ENCODE data around the gene SLC45A2.
"Not testable (repeated sequence)": the region's sequence is repeated elsewhere in the genome, so short reads cannot be mapped to it uniquely, and the experiment has no call there.

SLC45A2 gene

DNA sequence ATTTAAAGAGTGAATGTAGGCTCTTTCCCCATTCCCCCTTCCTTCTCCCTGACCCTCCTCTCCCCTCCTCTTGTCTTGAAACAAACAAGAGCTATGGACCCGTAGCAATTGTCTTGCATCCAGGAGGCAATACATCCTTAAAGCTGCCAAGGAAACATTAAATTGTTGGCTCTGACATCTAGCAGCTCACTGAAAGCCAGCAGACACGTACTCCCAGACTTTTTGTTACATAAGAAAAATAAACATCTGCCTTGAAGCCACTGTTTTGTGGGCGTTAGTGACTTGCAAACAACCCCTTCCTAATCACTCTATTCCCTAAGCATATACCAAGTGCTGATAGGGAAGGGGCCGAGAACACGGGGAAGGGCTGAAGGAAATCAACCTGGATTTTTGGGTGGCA, 8.6 kb downstream of the SLC45A2 start:
- TF ChIP-seq JUND (IDR thresholded peaks at IDR 0.05; ENCODE audit: low read depth) = no peak
- in situ Hi-C loops (cut with HindIII; ENCODE audit: low pct_unique_long_range_greater_than_20kb, low sequenced_read_pairs) = no loop called here
- no peak for DNase-seq (ENCODE audit: low read depth in 1 of 2, low spot score in 1 of 2)

DNA sequence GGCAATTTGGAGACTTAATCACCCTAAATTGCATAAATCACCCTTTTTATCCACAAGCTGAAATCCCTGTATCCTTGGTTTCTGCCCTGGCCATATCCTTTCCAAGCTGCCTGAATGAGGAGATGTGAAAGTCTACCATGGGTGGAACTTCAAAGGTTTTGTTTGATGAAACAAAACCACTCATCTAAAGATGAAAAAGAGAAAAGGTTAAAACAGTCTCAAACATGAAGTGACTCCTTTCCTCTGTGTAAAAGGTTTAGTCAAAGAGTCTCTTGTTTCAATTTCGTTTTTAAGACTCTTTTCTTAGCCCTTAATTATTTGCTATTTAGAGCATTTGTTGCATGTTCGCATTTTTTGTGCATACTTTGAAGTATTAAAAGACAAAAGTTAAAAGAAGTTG, 11.2 kb downstream of the SLC45A2 start:
- DNase-seq (ENCODE audit: low read depth in 1 of 2, low spot score in 1 of 2) = no peak
- no peak for TF ChIP-seq JUND (IDR thresholded peaks at IDR 0.05; ENCODE audit: low read depth)
- in situ Hi-C loops (cut with HindIII; ENCODE audit: low pct_unique_long_range_greater_than_20kb, low sequenced_read_pairs) = no loop called here

DNA sequence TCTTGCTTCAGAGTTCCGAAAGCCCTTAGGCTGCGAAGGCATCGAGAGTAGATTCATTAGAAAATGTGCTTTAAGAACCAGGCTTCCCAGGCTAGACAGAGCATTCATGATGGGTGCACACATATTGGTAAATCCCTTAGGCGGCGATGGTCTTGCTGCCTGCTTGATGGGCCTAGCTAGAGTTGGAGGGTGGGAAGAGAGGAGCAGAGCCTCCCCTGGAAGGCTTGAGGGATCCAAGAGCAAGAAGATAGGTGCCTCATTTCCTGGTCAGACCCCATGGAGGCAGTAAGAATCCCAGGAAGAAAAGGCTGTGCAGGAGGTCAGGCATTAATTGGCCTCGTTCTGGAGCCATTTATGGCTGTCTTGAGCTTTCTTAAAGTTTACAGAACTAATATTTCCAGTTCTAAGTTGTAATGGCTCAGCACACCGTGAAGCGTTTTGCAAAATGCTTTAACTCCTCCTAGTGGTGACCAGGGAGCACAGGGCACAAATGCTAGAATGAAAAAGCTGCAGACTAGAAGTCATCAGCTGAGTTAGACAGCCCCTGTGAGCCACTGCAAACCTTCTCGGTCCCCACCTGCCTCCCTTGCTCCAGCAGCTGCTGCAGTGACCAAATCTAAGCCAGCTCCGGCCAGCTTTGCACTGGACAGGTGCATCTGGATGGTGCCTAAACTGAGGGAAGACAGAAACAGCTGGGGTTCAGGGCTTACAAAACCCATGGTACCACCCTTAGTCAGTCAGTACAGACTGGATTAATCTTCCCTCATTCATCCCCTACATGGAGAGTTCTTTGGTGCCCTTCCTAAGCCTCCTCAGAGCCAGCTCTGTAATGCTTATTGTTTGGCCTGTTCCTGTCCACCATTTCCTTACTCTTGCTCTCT, 14.7 kb downstream of the SLC45A2 start:
- peak; percentile 64 to 70 for DNase-seq (ENCODE audit: low read depth in 1 of 2, low spot score in 1 of 2)
- TF ChIP-seq JUND (IDR thresholded peaks at IDR 0.05; ENCODE audit: low read depth) = no peak
- in situ Hi-C loops (cut with HindIII; ENCODE audit: low pct_unique_long_range_greater_than_20kb, low sequenced_read_pairs) = no loop called here

DNA sequence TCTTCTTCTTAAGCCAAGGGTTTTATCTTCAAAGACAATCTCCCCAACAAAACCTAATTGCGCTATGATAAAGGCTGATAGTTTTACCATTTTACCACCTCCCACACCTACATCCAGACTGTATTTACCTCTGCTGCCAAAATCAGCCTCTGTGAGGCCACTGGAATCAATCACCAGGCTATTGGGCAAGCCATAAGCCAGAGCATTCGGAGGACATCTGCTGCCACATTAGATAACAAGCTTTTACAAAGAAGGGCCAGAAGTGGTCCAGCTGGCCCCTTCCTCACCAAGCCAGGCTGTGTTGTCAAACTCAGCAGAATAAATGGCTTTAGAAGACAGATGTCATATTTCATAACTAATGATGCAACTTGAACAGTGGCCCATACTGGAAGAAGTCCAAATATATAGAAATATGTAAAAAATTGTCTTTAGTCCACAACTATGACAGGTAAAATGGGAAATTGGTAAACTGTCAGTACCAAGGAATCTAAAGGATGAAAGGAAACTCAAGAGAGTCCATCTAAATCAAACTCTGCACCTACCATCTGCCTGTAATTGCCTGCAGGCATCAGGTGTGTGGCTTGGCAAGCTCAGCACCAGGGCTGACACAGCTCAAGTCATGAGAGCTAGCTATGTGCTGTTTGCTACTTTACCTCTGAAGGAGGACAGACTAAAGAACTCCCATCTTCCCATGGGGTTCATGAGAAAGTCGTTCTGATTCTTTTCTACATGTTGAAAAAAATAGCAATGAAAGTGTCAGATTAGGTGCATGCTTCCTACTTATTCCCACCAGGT, 16.1 kb downstream of the SLC45A2 start:
- DNase-seq (ENCODE audit: low read depth in 1 of 2, low spot score in 1 of 2) = peak; percentile 11 to 54
- TF ChIP-seq JUND (IDR thresholded peaks at IDR 0.05; ENCODE audit: low read depth) = no peak
- in situ Hi-C loops (cut with HindIII; ENCODE audit: low pct_unique_long_range_greater_than_20kb, low sequenced_read_pairs) = no loop called here

DNA sequence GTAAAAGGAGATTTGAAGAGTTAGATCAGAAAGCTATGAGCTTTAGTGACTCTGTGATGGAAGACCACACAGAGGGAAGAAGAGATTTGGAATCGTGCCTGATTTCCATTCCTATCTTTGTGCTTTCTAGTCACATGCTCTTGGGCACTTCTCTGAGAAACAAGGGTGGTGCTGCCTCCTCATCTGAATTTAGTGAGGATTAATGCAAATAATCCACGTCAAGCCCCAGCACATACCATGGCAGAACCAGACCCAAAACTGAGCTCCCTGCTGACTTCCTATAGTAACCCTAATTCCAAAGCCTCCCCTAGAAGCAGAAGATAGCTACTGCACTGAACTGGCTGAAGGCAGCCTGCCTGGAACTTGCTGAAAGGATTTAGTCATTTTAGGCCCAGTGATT, 17.7 kb downstream of the SLC45A2 start:
- in situ Hi-C loops (cut with HindIII; ENCODE audit: low pct_unique_long_range_greater_than_20kb, low sequenced_read_pairs) = no loop called here
- TF ChIP-seq JUND (IDR thresholded peaks at IDR 0.05; ENCODE audit: low read depth) = no peak
- DNase-seq (ENCODE audit: low read depth in 1 of 2, low spot score in 1 of 2) = no peak

DNA sequence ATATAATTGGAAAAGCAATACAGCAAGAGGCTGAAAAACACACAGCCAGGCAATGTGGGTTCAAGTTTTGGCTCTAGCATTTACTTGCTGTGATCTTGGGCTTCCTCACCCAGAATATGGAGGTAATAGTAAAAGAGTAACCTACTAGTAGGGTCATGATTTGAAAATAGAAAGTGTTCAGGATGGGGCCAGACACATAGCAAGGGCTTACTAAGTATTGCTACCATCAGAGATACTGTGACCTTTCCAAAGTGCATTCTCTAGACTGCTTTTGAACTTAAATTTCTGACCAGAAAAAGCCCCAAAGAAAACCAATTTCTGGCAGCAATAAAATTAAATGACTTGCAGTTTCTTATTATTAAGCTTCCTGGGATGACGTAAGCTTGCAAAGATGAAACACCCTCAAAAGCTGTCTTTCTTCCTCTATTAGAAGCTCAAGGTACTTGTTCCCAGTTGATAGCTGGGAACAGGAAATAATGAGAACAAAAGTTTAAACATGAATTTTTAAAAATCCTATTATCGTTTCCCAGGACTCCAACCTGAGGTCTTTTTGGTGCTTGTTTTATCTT, 20.3 kb downstream of the SLC45A2 start:
- DNase-seq (ENCODE audit: low read depth in 1 of 2, low spot score in 1 of 2) = no peak
- no peak for TF ChIP-seq JUND (IDR thresholded peaks at IDR 0.05; ENCODE audit: low read depth)
- in situ Hi-C loops (cut with HindIII; ENCODE audit: low pct_unique_long_range_greater_than_20kb, low sequenced_read_pairs) = no loop called here

DNA sequence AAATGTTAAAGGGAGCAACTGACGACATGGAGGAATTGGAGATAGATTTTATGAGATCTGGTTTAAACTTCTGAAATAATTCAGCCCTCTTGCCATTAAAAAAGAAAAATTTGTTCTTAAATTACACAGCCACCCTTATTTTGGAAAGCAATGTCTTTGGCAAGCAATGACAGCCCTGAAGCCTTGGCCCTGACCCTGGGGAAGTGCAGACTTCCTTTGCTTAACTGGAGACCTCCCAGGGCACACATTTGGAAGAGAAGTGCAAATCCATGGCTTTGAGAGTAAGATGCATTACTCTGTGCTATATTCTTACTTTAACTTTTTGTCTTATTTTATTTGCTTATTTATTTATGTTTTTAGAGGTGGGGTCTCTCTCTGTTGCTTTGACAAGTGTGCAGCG, 26.3 kb downstream of the SLC45A2 start:
- DNase-seq (ENCODE audit: low read depth in 1 of 2, low spot score in 1 of 2) = no peak
- in situ Hi-C loops (cut with HindIII; ENCODE audit: low pct_unique_long_range_greater_than_20kb, low sequenced_read_pairs) = no loop called here
- TF ChIP-seq JUND (IDR thresholded peaks at IDR 0.05; ENCODE audit: low read depth) = no peak

DNA sequence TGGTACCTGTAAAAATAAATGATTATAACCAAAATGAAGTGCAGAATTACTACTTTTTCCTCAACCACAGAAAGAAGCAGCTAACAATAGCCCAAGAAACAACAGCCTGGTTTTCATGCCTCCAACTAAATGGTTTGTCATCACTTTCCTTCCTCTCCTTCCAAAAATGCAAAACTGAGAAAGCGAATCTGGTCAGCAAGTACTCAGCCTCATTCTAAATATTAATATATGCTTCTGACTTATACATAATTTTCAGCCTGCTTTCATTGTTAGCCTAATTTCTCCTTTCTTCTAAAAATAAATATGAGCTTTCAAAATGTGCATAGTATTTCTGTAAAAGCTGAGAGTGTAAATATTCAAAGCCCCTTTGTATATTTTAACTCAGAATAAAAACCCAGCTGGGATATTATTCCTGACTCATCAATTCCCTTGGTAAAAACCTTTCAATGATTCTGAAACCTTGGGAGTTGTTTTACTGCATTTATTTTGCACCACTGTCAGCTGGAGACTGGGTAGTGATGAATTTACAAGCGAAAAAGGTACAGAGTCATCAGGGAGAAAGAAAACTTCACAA, 26.8 kb downstream of the SLC45A2 start:
- TF ChIP-seq JUND (IDR thresholded peaks at IDR 0.05; ENCODE audit: low read depth) = no peak
- in situ Hi-C loops (cut with HindIII; ENCODE audit: low pct_unique_long_range_greater_than_20kb, low sequenced_read_pairs) = no loop called here
- no peak for DNase-seq (ENCODE audit: low read depth in 1 of 2, low spot score in 1 of 2)

DNA sequence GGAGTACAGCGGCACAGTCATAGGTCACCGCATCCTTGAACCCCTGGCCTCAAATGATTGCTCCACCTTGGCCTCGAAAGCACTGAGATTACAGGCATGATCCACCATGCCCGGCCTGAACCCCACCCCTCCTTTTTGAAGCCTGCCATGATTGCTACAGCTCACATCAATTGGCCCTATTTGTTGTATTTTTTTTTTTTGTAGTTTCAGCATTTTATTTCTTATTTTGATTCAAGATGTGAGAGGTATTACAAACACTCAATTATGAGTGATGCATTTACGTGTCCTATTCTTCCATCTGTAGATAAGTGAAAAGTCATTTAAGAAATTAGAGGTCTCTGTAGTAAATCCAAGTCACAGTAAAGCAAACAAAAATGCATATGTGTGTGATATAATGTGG, 32.3 kb downstream of the SLC45A2 start:
- DNase-seq (ENCODE audit: low read depth in 1 of 2, low spot score in 1 of 2); in situ Hi-C loops (cut with HindIII; ENCODE audit: low pct_unique_long_range_greater_than_20kb, low sequenced_read_pairs): not testable (repeated sequence)

DNA sequence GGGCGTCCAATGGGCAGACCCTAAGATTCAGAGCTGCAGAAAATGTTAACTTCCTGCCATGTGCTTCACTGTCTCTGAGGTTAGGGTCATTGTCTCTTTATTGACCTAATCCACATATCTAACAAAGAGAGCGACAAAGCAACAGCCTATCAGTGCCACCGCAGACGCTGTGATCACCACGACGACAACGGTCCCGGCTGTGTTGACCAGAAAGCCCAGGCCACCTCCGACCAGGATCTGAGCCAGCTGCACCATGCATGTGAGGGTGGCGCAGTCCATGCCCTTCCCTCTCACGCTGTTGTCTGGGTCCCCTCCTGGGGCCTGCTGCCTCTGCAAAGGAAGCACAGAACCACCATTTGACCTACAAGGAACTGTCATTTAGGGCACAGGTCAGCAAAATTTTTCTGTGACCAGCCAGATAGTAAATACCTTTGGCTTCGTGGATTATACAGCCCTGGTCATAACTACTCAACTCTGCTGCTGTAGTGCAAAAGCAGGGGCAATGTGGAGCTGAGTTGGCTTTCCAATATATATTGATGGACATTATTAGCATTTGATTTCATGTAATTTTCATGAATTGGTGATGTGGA, 39.9 kb downstream of the SLC45A2 start:
- in situ Hi-C loops (cut with HindIII; ENCODE audit: low pct_unique_long_range_greater_than_20kb, low sequenced_read_pairs) = no loop called here
- no peak for DNase-seq (ENCODE audit: low read depth in 1 of 2, low spot score in 1 of 2)
- no peak for TF ChIP-seq JUND (IDR thresholded peaks at IDR 0.05; ENCODE audit: low read depth)

DNA sequence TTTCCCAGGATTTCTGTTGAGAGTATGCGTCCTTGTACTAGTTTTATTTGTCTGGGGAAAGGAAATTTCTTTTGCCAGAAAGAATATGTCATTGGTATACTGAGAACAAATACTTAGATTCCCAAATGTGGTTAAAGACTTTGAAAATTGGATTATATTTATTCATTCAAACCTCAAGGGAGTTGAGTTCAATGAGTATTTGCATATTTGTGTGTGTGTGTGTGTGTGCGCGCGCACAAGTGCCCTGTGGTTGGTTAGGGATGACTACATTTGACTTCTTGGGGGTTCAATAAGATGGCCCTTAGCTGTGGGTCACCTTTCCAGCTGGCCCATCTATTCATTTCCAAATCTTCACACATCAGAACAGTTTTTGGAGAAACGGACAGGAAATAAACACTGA, 43.4 kb downstream of the SLC45A2 start:
- in situ Hi-C loops (cut with HindIII; ENCODE audit: low pct_unique_long_range_greater_than_20kb, low sequenced_read_pairs) = no loop called here
- TF ChIP-seq JUND (IDR thresholded peaks at IDR 0.05; ENCODE audit: low read depth) = no peak
- no peak for DNase-seq (ENCODE audit: low read depth in 1 of 2, low spot score in 1 of 2)

DNA sequence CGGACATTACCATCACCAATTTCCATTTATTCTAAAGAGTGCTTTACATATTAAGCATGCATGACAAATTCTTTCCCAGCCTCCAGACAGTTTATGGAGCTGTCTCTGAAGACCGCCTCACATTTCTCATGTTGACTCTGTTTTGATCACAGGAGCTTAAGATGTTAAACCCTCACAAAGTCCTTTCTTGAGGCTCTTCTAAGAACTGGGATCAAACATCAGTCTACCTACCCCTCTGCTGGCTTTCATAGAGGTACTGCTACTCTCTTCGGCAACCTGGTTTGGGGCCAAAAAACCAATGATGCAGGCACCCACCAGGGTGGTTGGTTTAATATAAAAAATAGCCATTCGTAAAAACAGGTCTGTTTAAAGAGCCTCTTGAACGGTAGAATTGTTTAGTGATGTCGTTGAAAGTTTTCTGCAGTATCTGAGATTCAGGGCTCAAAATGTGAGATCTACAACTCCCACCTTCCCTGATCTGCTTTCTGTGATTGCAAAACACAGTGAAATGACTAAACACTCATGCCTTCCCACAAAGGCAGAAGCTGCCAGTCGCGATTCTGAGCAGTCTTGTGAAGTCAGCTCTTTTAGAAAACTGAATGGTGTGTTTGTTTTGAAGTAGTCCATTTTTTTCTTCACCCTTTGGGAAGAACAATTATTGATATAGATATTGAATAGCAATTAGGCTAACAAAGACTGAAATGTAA, 44.8 kb downstream of the SLC45A2 start:
- in situ Hi-C loops (cut with HindIII; ENCODE audit: low pct_unique_long_range_greater_than_20kb, low sequenced_read_pairs) = no loop called here

More for the DNA sequence above, 44.8 kb downstream of the SLC45A2 start:
- no peak for DNase-seq (ENCODE audit: low read depth in 1 of 2, low spot score in 1 of 2)
- no peak for TF ChIP-seq JUND (IDR thresholded peaks at IDR 0.05; ENCODE audit: low read depth)
